Measurements from ENCODE around the gene MAP3K12. TPM values are rescaled to one million over a fixed set of nuclear protein-coding genes. Genes with fewer than 3 reads are reported as not detected.
A peak's percentile ranks its signal among the peaks of the same experiment; 100 is the strongest.

MAP3K12 gene
- total RNA-seq, 1 donor from 2014 or later: 17.2 TPM

DNA sequence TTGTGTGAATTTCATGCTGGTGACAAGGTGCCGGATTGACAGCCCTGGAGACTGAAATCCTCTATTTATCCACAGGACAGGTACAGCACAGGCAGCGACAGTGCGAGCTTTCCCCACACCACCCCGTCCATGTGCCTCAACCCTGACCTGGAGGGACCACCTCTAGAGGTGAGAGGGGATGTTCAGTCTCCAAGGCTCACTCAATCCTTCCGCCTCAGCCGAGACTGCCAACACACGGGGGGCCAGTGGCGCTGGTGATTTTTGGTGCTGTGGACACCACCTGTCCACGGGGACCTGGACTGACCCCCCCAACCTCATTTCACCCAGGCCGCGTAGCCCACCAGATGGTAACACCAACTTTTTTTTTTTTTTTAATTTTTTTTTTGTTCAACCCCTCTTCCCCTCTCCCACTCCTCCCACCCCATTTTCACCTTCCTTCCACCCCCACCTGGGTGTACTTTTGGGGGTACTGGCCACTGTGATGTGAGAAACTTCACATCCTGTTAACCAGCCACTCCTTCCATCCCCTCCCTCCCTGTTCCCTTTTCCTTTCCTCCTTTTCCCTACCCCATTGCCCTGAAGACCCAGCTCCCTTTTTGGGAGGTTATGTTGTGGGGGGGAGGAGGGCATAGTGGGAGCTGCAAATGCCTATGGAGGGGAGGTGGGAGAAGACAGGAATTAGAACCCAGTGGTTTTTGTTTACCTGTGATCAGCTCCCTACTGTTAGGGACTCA, 34.4 kb downstream of the MAP3K12 start:
- Mint-ChIP-seq H3K4me1 (peaks cover 45% of the 10 kb centered on the region), H3K36me3 (peaks cover 59% of the 10 kb centered on the region), H3K27me3 (ENCODE audit: insufficient read depth, low read depth) (peaks cover 5% of the 10 kb centered on the region), H3K4me3 (no peak overlapping the region), H3K27ac (no peak overlapping the region), H3K9me3 (no peaks in the 10 kb centered on the region)
- Histone ChIP-seq H3K4me3 (no peak overlapping the region), H4K20me1 (ENCODE audit: low read depth) (peaks cover 100% of the 10 kb centered on the region), H3K27me3 (no peaks in the 10 kb centered on the region), H3F3A (ENCODE audit: low read depth) (peaks cover 97% of the 10 kb centered on the region), H3K4me2 (peak overlapping the region; percentile 59), H2AFZ (replicated peaks) (no peak overlapping the region), H3K9ac (no peak overlapping the region), H3K27ac (peak overlapping the region; percentile 65), H3K4me1 (peaks cover 48% of the 10 kb centered on the region), H3K9me3 (ENCODE audit: low read depth) (no peaks in the 10 kb centered on the region), H3K36me3 (peaks cover 78% of the 10 kb centered on the region), H3K79me2 (ENCODE audit: low read depth) (peaks cover 100% of the 10 kb centered on the region)
- TF ChIP-seq EZH2phosphoT487 (IDR thresholded peaks at IDR 0.05): no peak
- TF ChIP-seq, protein P1, sequence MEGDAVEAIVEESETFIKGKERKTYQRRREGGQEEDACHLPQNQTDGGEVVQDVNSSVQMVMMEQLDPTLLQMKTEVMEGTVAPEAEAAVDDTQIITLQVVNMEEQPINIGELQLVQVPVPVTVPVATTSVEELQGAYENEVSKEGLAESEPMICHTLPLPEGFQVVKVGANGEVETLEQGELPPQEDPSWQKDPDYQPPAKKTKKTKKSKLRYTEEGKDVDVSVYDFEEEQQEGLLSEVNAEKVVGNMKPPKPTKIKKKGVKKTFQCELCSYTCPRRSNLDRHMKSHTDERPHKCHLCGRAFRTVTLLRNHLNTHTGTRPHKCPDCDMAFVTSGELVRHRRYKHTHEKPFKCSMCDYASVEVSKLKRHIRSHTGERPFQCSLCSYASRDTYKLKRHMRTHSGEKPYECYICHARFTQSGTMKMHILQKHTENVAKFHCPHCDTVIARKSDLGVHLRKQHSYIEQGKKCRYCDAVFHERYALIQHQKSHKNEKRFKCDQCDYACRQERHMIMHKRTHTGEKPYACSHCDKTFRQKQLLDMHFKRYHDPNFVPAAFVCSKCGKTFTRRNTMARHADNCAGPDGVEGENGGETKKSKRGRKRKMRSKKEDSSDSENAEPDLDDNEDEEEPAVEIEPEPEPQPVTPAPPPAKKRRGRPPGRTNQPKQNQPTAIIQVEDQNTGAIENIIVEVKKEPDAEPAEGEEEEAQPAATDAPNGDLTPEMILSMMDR (IDR thresholded peaks at IDR 0.05): no peak
- TF ChIP-seq EZH2 (IDR thresholded peaks at IDR 0.05): no peak
- no peak for DNase-seq (ENCODE audit: low spot score)

DNA sequence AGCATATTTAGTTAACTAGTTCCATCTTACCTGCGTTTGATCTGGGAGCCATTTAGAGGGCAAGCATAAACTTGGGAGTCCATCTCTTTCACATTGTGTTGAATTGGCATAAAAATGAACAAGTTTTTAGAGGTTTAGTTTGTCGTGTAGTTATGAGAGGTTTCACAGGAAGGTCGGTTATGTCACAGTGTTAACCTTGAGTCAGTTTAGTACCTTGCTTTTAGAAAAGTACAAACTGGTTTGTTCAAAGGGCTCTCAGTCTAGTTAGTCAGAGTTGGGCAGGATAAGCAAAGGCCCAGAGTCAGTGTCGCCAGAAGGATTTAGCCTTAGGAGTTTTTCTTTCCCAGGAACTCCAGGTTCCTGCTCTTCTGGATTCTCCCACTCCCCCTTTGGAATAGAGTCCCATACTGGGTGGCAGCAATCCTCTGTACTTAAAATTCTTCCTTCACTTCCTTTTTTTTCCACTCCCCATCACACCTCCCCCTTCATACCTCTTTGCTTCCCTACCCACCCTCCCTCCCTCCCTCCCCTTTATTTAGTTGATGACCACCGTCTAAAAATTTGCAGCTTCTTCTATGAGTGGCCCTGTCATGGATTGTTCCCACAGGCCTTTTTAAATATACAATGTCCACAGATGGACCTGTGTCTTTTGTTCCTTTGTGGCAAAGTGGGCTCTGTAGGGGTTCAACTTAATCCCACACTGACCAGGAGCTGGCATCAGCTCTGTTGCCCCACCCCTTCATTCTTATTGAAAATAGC, 35.3 kb downstream of the MAP3K12 start:
- H3K36me3 ChIP-seq: peaks cover 81% of the 10 kb centered on the region
- H4K20me1 ChIP-seq (ENCODE audit: low read depth): peaks cover 100% of the 10 kb centered on the region

DNA sequence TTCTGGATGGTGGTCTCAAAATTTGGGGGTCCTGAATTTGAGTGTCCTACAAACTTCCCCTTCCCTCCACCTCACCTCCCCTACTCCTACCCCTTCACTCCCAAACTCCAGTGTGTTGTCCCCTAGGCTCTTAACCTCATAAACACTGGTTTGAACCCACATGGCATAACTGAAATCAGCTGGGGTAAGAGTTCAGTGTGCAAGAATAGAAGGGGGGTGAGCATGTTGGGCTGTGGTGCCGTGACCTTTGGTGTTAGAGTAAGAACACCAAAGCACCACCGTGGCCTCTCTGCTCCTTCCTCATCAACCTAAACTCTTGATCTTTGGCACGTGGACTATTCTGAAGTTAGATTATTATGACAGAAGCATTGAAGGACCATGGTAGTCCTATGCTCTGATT, 36.3 kb downstream of the MAP3K12 start:
- Histone ChIP-seq H3K9ac (peak overlapping the region; percentile 29), H3K79me2 (ENCODE audit: low read depth) (peaks cover 100% of the 10 kb centered on the region), H3K4me1 (peaks cover 59% of the 10 kb centered on the region), H3K27me3 (no peaks in the 10 kb centered on the region), H3F3A (ENCODE audit: low read depth) (peaks cover 97% of the 10 kb centered on the region), H3K27ac (peak overlapping the region; percentile 65), H4K20me1 (ENCODE audit: low read depth) (peaks cover 100% of the 10 kb centered on the region), H3K4me3 (peak overlapping the region; percentile 19), H3K4me2 (peak overlapping the region; percentile 59), H3K36me3 (peaks cover 74% of the 10 kb centered on the region), H3K9me3 (ENCODE audit: low read depth) (no peaks in the 10 kb centered on the region), H2AFZ (replicated peaks) (no peak overlapping the region)
- Mint-ChIP-seq H3K9me3 (no peaks in the 10 kb centered on the region), H3K27me3 (ENCODE audit: insufficient read depth, low read depth) (peaks cover 8% of the 10 kb centered on the region), H3K4me1 (peaks cover 48% of the 10 kb centered on the region), H3K4me3 (no peak overlapping the region), H3K27ac (no peak overlapping the region), H3K36me3 (peaks cover 68% of the 10 kb centered on the region)
- TF ChIP-seq EZH2 (IDR thresholded peaks at IDR 0.05) (no peak), EZH2phosphoT487 (IDR thresholded peaks at IDR 0.05) (no peak)
- TF ChIP-seq, protein P1 (IDR thresholded peaks at IDR 0.05): no peak
- DNase-seq (ENCODE audit: low spot score): no peak

More for the DNA sequence above, 35.3 kb downstream of the MAP3K12 start:
- no peak overlapping the region for H3K9ac ChIP-seq
- peak; percentile 60 for DNase-seq (ENCODE audit: low spot score)
- H3K9me3 ChIP-seq (ENCODE audit: low read depth): no peaks in the 10 kb centered on the region
- H3K9me3 Mint-ChIP-seq: no peaks in the 10 kb centered on the region
- H3K4me1 ChIP-seq: peaks cover 57% of the 10 kb centered on the region
- peaks cover 100% of the 10 kb centered on the region for H3K79me2 ChIP-seq (ENCODE audit: low read depth)
- H3K4me1 Mint-ChIP-seq: peaks cover 48% of the 10 kb centered on the region
- peak overlapping the region; percentile 19 for H3K4me3 ChIP-seq
- H2AFZ ChIP-seq (replicated peaks): no peak overlapping the region
- no peak overlapping the region for H3K27ac Mint-ChIP-seq
- peaks cover 5% of the 10 kb centered on the region for H3K27me3 Mint-ChIP-seq (ENCODE audit: insufficient read depth, low read depth)
- H3K4me2 ChIP-seq: peak overlapping the region; percentile 59
- peaks cover 97% of the 10 kb centered on the region for H3F3A ChIP-seq (ENCODE audit: low read depth)
- H3K27me3 ChIP-seq: no peaks in the 10 kb centered on the region
- H3K4me3 Mint-ChIP-seq: no peak overlapping the region
- peaks cover 65% of the 10 kb centered on the region for H3K36me3 Mint-ChIP-seq
- peak overlapping the region; percentile 65 for H3K27ac ChIP-seq
- TF ChIP-seq, protein P1 (IDR thresholded peaks at IDR 0.05): no peak
- TF ChIP-seq EZH2phosphoT487 (IDR thresholded peaks at IDR 0.05) (no peak), EZH2 (IDR thresholded peaks at IDR 0.05) (no peak)

Measured in neural progenitor cell (in vitro differentiated cells).